Esophagus squamous epithelium (tissue), 5 donors: ENCODE data around the gene DPYSL5. TPM values are rescaled to one million over a fixed set of nuclear protein-coding genes. Genes with fewer than 3 reads are reported as not detected.

Source experiments
- DNase-seq: peaks from one replicate; lab custom pipeline; 2025; lab: John Stamatoyannopoulos, UW
- H3K27ac ChIP-seq, 4 donors: fragments of 200-600 bp; sonication (generic); one replicate each; pipeline ENCODE4 v1.5.1; 2016 to 2019; ENCODE audit warnings: mild to moderate bottlenecking in 1 of 4
- H3K27me3 ChIP-seq, 4 donors: fragments of 200-600 bp; sonication (generic); 1 replicate in 3 of 4; 2 replicates in 1 of 4; pipeline versions ENCODE4 v1.5.1 to v1.6.0; 2017 to 2021; ENCODE audit warnings: antibody characterized with exemption in 1 of 4
- H3K36me3 ChIP-seq, 3 donors: fragments of 200-600 bp; sonication (generic); one replicate each; pipeline ENCODE4 v1.5.1; 2016 to 2019
- H3K4me1 ChIP-seq, 3 donors: fragments of 200-600 bp; sonication (generic); one replicate each; pipeline ENCODE4 v1.5.1; 2017 to 2019
- H3K4me3 ChIP-seq, 4 donors: fragments of 200-600 bp; sonication (generic); 1 replicate in 3 of 4; 2 replicates in 1 of 4; pipeline ENCODE4 v1.5.1; 2016 to 2019; ENCODE audit warnings: mild to moderate bottlenecking in 2 of 4, moderate library complexity in 1 of 4
- H3K9me3 ChIP-seq, 3 donors: fragments of 200-600 bp; sonication (generic); one replicate each; pipeline ENCODE4 v1.5.1; 2016 to 2019
- CTCF ChIP-seq, 6 experiments: fragments of 450-650 bp in 4 of 6; fragments of 200-600 bp in 2 of 6; sonication (generic) in 2 of 6; IDR thresholded peaks; one replicate each; pipeline ENCODE4 v1.5.1; 2016 to 2019; ENCODE audit warnings: antibody characterized with exemption in 6 of 6, mild to moderate bottlenecking in 4 of 6, moderate library complexity in 4 of 6
- POLR2A ChIP-seq, 4 donors: fragments of 450-650 bp; IDR thresholded peaks; one replicate each; pipeline ENCODE4 v1.6.1; 2017; ENCODE audit warnings: antibody characterized with exemption in 4 of 4, mild to moderate bottlenecking in 4 of 4, moderate library complexity in 3 of 4
- WGBS, 2 donors: methylation state at CpG; one replicate each; pipeline ENCODE4 v1.1.5; 2018; 5-methylcytosine and 5-hydroxymethylcytosine counted together
- intact Hi-C: fragments of 100-400 bp; cut with DNase I; formaldehyde crosslinking; loops from one replicate; pipeline ENCODE4 v1.15.0; 2022
- total RNA-seq, 4 donors: library from RNA; depleted of rRNA; stranded (reverse); fragments of >200 nt; gene quantifications; one replicate each; pipeline ENCODE4 v1.1.0, GENCODE V29; 2016
- donor health status: DM: yes; HTN: yes; CAD: no.

Gene DPYSL5
- total RNA-seq, 4 donors from 2014 or later = not detected

- intact Hi-C loops = no loop called here
- TF ChIP-seq POLR2A (IDR thresholded peaks at IDR 0.05) = no peak
- Histone ChIP-seq H3K9me3 (no peaks in the 10 kb centered on the region), H3K4me3 (no peak overlapping the region), H3K27ac (no peak overlapping the region), H3K4me1 (no peaks in the 10 kb centered on the region), H3K27me3 (peaks cover 0 to 9% (median 0%) of the 10 kb centered on the region in 4 donors), H3K36me3 (no peaks in the 10 kb centered on the region)
- DNase-seq = no peak
- WGBS, 2 donors = 76 to 90% methylated on average over 4 to 5 of the region's 6 CpGs
Observed at GRCh38 chr2:26899500-26900164, 51.7 kb downstream of the DPYSL5 start.

- TF ChIP-seq CTCF (IDR thresholded peaks at IDR 0.05) (no peak), POLR2A (IDR thresholded peaks at IDR 0.05) (no peak)
- Histone ChIP-seq H3K27ac (no peak overlapping the region), H3K4me1 (no peaks in the 10 kb centered on the region), H3K27me3 (peaks cover 0 to 20% (median 0%) of the 10 kb centered on the region in 4 donors), H3K36me3 (no peaks in the 10 kb centered on the region), H3K4me3 (no peak overlapping the region), H3K9me3 (no peaks in the 10 kb centered on the region)
- intact Hi-C loops = no loop called here
- 80 to 82% methylated on average over 5 to 7 of the region's 8 CpGs for WGBS, 2 donors
- no peak for DNase-seq
Observed at GRCh38 chr2:26900831-26901321, 52.9 kb downstream of the DPYSL5 start.

GRCh38 chr2:26901326-26902183 lies 53.6 kb downstream of the DPYSL5 start:
- 38 to 51% methylated on average over 19 of the region's 23 CpGs for whole genome bisulfite sequencing, 2 donors
- H3K36me3 ChIP-seq = no peaks in the 10 kb centered on the region

GRCh38 chr2:26903676-26904075 lies 55.7 kb downstream of the DPYSL5 start:
- WGBS, 2 donors = 80 to 82% methylated on average over 1 to 3 of the region's 5 CpGs
- H3K27me3 ChIP-seq = peaks cover 0 to 42% (median 0%) of the 10 kb centered on the region in 4 donors
- H3K4me3 ChIP-seq = no peak overlapping the region
- H3K9me3 ChIP-seq = no peaks in the 10 kb centered on the region
- H3K27ac ChIP-seq = no peak overlapping the region
- no peak for TF ChIP-seq CTCF (IDR thresholded peaks at IDR 0.05)
- no peak for TF ChIP-seq POLR2A (IDR thresholded peaks at IDR 0.05)
- DNase-seq = no peak
- no peaks in the 10 kb centered on the region for H3K4me1 ChIP-seq
- intact Hi-C loops = no loop called here
- H3K36me3 ChIP-seq = no peaks in the 10 kb centered on the region

More at GRCh38 chr2:26901326-26902183, 53.6 kb downstream of the DPYSL5 start:
- Histone ChIP-seq H3K27ac (peak overlapping the region in 1 of 4 donors; percentile 25), H3K4me1 (no peaks in the 10 kb centered on the region), H3K27me3 (peaks cover 0 to 26% (median 0%) of the 10 kb centered on the region in 4 donors), H3K9me3 (no peaks in the 10 kb centered on the region), H3K4me3 (no peak overlapping the region)
- TF ChIP-seq CTCF (IDR thresholded peaks at IDR 0.05) = no peak
- TF ChIP-seq POLR2A (IDR thresholded peaks at IDR 0.05) = no peak
- intact Hi-C loops = no loop called here
- DNase-seq = no peak

- Histone ChIP-seq H3K4me3 (no peak overlapping the region), H3K27ac (no peak overlapping the region), H3K9me3 (no peaks in the 10 kb centered on the region), H3K4me1 (no peaks in the 10 kb centered on the region), H3K27me3 (peaks cover 0 to 42% (median 0%) of the 10 kb centered on the region in 4 donors), H3K36me3 (no peaks in the 10 kb centered on the region)
- 67 to 83% methylated on average over 1 to 2 of the region's 2 CpGs for WGBS, 2 donors
- DNase-seq = no peak
- intact Hi-C loops = no loop called here
- no peak for TF ChIP-seq POLR2A (IDR thresholded peaks at IDR 0.05)
- TF ChIP-seq CTCF (IDR thresholded peaks at IDR 0.05) = no peak
Observed at GRCh38 chr2:26904839-26905238, 56.9 kb downstream of the DPYSL5 start.
